Measurements from ENCODE around the gene PLCH2. TPM values are rescaled to one million over a fixed set of nuclear protein-coding genes. Genes with fewer than 3 reads are reported as not detected.

PLCH2 gene
- total and polyA plus RNA-seq, 2 of the 13 experiments (the other 11 are each of a cell fraction or from before 2014, with no cell fraction given), result 0.15 to 0.67 TPM

GRCh38 chr1:2546515-2547209 is 70.6 kb downstream of the PLCH2 start (continued):
- TF ChIP-seq, protein P1, sequence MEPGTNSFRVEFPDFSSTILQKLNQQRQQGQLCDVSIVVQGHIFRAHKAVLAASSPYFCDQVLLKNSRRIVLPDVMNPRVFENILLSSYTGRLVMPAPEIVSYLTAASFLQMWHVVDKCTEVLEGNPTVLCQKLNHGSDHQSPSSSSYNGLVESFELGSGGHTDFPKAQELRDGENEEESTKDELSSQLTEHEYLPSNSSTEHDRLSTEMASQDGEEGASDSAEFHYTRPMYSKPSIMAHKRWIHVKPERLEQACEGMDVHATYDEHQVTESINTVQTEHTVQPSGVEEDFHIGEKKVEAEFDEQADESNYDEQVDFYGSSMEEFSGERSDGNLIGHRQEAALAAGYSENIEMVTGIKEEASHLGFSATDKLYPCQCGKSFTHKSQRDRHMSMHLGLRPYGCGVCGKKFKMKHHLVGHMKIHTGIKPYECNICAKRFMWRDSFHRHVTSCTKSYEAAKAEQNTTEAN (CRISPR knock-in tag; conservative IDR thresholded peaks at IDR 0.05), result no peak
- TF ChIP-seq SRY (CRISPR knock-in tag; IDR thresholded peaks at IDR 0.05) (0 out of 2 replicates have a peak, but pooled peaks have one; percentile 48), FOXA3 (CRISPR knock-in tag; IDR thresholded peaks at IDR 0.05) (no peak), FIP1L1 (IDR thresholded peaks at IDR 0.05; ENCODE audit: borderline replicate concordance, insufficient read depth, low read depth, low read length) (no peak), NKX3-1 (CRISPR knock-in tag; IDR thresholded peaks at IDR 0.05) (no peak), MYC (CRISPR knock-in tag; IDR thresholded peaks at IDR 0.05; ENCODE audit: borderline replicate concordance) (no peak; the same call in 1 of the 2 replicates), HCFC1 (IDR thresholded peaks at IDR 0.05; ENCODE audit: low read depth, low read length) (no peak), ZNF232 (CRISPR knock-in tag; IDR thresholded peaks at IDR 0.05; ENCODE audit: borderline replicate concordance) (0 out of 2 replicates have a peak, but pooled peaks have one; percentile 42), ZNF468 (CRISPR knock-in tag; IDR thresholded peaks at IDR 0.05) (0 out of 2 replicates have a peak, but pooled peaks have one; percentile 69), ZNF761 (CRISPR knock-in tag; conservative IDR thresholded peaks at IDR 0.05) (no peak), JARID2 (CRISPR knock-in tag; IDR thresholded peaks at IDR 0.05; ENCODE audit: insufficient replicate concordance) (no peak), KLF6 (CRISPR knock-in tag; IDR thresholded peaks at IDR 0.05) (no peak), GATAD1 (CRISPR knock-in tag; IDR thresholded peaks at IDR 0.05) (no peak), ZZZ3 (CRISPR knock-in tag; IDR thresholded peaks at IDR 0.05; ENCODE audit: borderline replicate concordance) (0 out of 2 replicates have a peak, but pooled peaks have one; percentile 26), HOXA3 (CRISPR knock-in tag; IDR thresholded peaks at IDR 0.05) (no peak; the same call in 1 of the 2 replicates), DZIP1 (CRISPR knock-in tag; IDR thresholded peaks at IDR 0.05) (no peak), BRD4 (CRISPR knock-in tag; IDR thresholded peaks at IDR 0.05) (0 out of 2 replicates have a peak, but pooled peaks have one; percentile 36), ZBTB20 (CRISPR knock-in tag; IDR thresholded peaks at IDR 0.05; ENCODE audit: borderline replicate concordance, low read depth) (no peak), TBX2 (CRISPR knock-in tag; IDR thresholded peaks at IDR 0.05; ENCODE audit: borderline replicate concordance) (no peak)
- TF ChIP-seq, protein P2, sequence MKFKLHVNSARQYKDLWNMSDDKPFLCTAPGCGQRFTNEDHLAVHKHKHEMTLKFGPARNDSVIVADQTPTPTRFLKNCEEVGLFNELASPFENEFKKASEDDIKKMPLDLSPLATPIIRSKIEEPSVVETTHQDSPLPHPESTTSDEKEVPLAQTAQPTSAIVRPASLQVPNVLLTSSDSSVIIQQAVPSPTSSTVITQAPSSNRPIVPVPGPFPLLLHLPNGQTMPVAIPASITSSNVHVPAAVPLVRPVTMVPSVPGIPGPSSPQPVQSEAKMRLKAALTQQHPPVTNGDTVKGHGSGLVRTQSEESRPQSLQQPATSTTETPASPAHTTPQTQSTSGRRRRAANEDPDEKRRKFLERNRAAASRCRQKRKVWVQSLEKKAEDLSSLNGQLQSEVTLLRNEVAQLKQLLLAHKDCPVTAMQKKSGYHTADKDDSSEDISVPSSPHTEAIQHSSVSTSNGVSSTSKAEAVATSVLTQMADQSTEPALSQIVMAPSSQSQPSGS (CRISPR knock-in tag; IDR thresholded peaks at IDR 0.05), result no peak
- TF ChIP-seq, protein P3, sequence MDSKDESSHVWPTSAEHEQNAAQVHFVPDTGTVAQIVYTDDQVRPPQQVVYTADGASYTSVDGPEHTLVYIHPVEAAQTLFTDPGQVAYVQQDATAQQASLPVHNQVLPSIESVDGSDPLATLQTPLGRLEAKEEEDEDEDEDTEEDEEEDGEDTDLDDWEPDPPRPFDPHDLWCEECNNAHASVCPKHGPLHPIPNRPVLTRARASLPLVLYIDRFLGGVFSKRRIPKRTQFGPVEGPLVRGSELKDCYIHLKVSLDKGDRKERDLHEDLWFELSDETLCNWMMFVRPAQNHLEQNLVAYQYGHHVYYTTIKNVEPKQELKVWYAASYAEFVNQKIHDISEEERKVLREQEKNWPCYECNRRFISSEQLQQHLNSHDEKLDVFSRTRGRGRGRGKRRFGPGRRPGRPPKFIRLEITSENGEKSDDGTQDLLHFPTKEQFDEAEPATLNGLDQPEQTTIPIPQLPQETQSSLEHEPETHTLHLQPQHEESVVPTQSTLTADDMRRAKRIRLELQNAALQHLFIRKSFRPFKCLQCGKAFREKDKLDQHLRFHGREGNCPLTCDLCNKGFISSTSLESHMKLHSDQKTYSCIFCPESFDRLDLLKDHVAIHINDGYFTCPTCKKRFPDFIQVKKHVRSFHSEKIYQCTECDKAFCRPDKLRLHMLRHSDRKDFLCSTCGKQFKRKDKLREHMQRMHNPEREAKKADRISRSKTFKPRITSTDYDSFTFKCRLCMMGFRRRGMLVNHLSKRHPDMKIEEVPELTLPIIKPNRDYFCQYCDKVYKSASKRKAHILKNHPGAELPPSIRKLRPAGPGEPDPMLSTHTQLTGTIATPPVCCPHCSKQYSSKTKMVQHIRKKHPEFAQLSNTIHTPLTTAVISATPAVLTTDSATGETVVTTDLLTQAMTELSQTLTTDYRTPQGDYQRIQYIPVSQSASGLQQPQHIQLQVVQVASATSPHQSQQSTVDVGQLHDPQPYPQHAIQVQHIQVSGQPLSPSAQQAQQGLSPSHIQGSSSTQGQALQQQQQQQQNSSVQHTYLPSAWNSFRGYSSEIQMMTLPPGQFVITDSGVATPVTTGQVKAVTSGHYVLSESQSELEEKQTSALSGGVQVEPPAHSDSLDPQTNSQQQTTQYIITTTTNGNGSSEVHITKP (CRISPR knock-in tag; IDR thresholded peaks at IDR 0.05; ENCODE audit: low read depth), result no peak

Data from HepG2 (cell line).